ENCODE data around the gene FUNDC2. TPM values are rescaled to one million over a fixed set of nuclear protein-coding genes. Genes with fewer than 3 reads are reported as not detected.

FUNDC2 gene
- total and polyA plus RNA-seq, 2 donors (not counting 3 experiments of a cell fraction or from before 2014, with no cell fraction given): 53.3 to 65.6 TPM

GRCh38 chrX:154991039-154991438, 35.6 kb upstream of the FUNDC2 start:
- CTCF ChIA-PET: no interaction called here

GRCh38 chrX:154991476-154991875, 35.2 kb upstream of the FUNDC2 start:
- POLR2A ChIA-PET: no interaction called here
- FAIRE-seq: no peak
- dilution Hi-C loops (cut with MboI; ENCODE audit: extremely low pct_ligation_motif_present, low sequenced_read_pairs): no loop called here

More at GRCh38 chrX:154991039-154991438, 35.6 kb upstream of the FUNDC2 start:
- Histone ChIP-seq H3K4me2 (ENCODE audit: insufficient read depth, low read length) (no peak overlapping the region), H3K27ac (ENCODE audit: insufficient read depth, low read depth, low read length) (no peak overlapping the region), H3K27me3 (ENCODE audit: control insufficient read depth in 2 of 2, insufficient read depth in 2 of 2, low read length in 2 of 2) (no peaks in the 10 kb centered on the region), H2AFZ (ENCODE audit: low read depth, low read length) (no peak overlapping the region), H3K9ac (replicated peaks; ENCODE audit: extremely low read depth, insufficient read depth, low read length) (no peak overlapping the region), H3K4me1 (ENCODE audit: control insufficient read depth, extremely low read depth, insufficient read depth, low read length) (no peaks in the 10 kb centered on the region), H3K36me3 (ENCODE audit: control insufficient read depth in 2 of 2, extremely low read depth in 1 of 2, insufficient read depth in 2 of 2, low read length in 2 of 2) (no peaks in the 10 kb centered on the region), H3K9me3 (replicated peaks; ENCODE audit: control insufficient read depth, insufficient read depth, low read length) (no peaks in the 10 kb centered on the region), H3K79me2 (ENCODE audit: control insufficient read depth, insufficient read depth, low read length) (no peaks in the 10 kb centered on the region), H3K4me3 (replicated peaks in 1 of 3; ENCODE audit: insufficient read depth in 1 of 3, low read depth in 1 of 3, low read length in 3 of 3) (no peak overlapping the region), H4K20me1 (replicated peaks; ENCODE audit: control insufficient read depth, extremely low read depth, insufficient read depth, low read length) (no peaks in the 10 kb centered on the region), H3K9me1 (replicated peaks; ENCODE audit: control insufficient read depth, extremely low read depth, insufficient read depth, low read length) (no peaks in the 10 kb centered on the region)
- dilution Hi-C loops (cut with MboI; ENCODE audit: extremely low pct_ligation_motif_present, low sequenced_read_pairs) (no loop called here), intact Hi-C loops (cut with micrococcal nuclease) (no loop called here)
- POLR2A ChIA-PET: no interaction called here
- FAIRE-seq: no peak
- TF ChIP-seq POLR2A (IDR thresholded peaks at IDR 0.05; ENCODE audit: low read depth, low read length) (no peak), POLR2AphosphoS5 (IDR thresholded peaks at IDR 0.05; ENCODE audit: insufficient read depth, low read depth, low read length) (no peak)
- DNase-seq (ENCODE audit: low read depth, low spot score): no peak
- BruUV-seq (replicated peaks): no TSS peak

More at GRCh38 chrX:154991476-154991875, 35.2 kb upstream of the FUNDC2 start:
- CTCF ChIA-PET: no interaction called here
- H3K9me3 ChIP-seq (replicated peaks; ENCODE audit: control insufficient read depth, insufficient read depth, low read length): no peaks in the 10 kb centered on the region
- H3K4me2 ChIP-seq (ENCODE audit: insufficient read depth, low read length): no peak overlapping the region
- TF ChIP-seq CTCF (IDR thresholded peaks at IDR 0.05; ENCODE audit: extremely low read depth in 1 of 2, insufficient read depth in 1 of 2, low read depth in 1 of 2, low read length in 2 of 2): no peak
- no peak for TF ChIP-seq POLR2AphosphoS5 (IDR thresholded peaks at IDR 0.05; ENCODE audit: insufficient read depth, low read depth, low read length)
- no peak for TF ChIP-seq FOS (IDR thresholded peaks at IDR 0.05; ENCODE audit: borderline replicate concordance, insufficient read depth, low read length)
- no peak for TF ChIP-seq POLR2A (IDR thresholded peaks at IDR 0.05; ENCODE audit: low read depth, low read length)
- no peak for TF ChIP-seq MAX (IDR thresholded peaks at IDR 0.05; ENCODE audit: insufficient read depth, insufficient read length)
- no peak for TF ChIP-seq JUN (IDR thresholded peaks at IDR 0.05; ENCODE audit: borderline replicate concordance, insufficient read depth, insufficient read length, low read depth)
- H3K27ac ChIP-seq (ENCODE audit: insufficient read depth, low read depth, low read length): no peak overlapping the region
- no peak for DNase-seq (ENCODE audit: low read depth, low spot score)
- no peaks in the 10 kb centered on the region for H3K27me3 ChIP-seq (ENCODE audit: control insufficient read depth in 2 of 2, insufficient read depth in 2 of 2, low read length in 2 of 2)
- intact Hi-C loops (cut with micrococcal nuclease): no loop called here
- H3K4me1 ChIP-seq (ENCODE audit: control insufficient read depth, extremely low read depth, insufficient read depth, low read length): no peaks in the 10 kb centered on the region
- no peaks in the 10 kb centered on the region for H3K9me1 ChIP-seq (replicated peaks; ENCODE audit: control insufficient read depth, extremely low read depth, insufficient read depth, low read length)
- H3K36me3 ChIP-seq (ENCODE audit: control insufficient read depth in 2 of 2, extremely low read depth in 1 of 2, insufficient read depth in 2 of 2, low read length in 2 of 2): no peaks in the 10 kb centered on the region
- no peaks in the 10 kb centered on the region for H3K79me2 ChIP-seq (ENCODE audit: control insufficient read depth, insufficient read depth, low read length)
- H4K20me1 ChIP-seq (replicated peaks; ENCODE audit: control insufficient read depth, extremely low read depth, insufficient read depth, low read length): no peaks in the 10 kb centered on the region
- no peak overlapping the region for H2AFZ ChIP-seq (ENCODE audit: low read depth, low read length)
- H3K9ac ChIP-seq (replicated peaks; ENCODE audit: extremely low read depth, insufficient read depth, low read length): no peak overlapping the region
- no TSS peak for BruUV-seq (replicated peaks)
- H3K4me3 ChIP-seq (replicated peaks in 1 of 3; ENCODE audit: insufficient read depth in 1 of 3, low read depth in 1 of 3, low read length in 3 of 3): no peak overlapping the region

All from endothelial cell of umbilical vein (primary cell).